Mammary epithelial cell (primary cell): ENCODE measurements around the gene CAMK2A.

Source experiments
- CTCF ChIP-seq, 2 donors: IDR thresholded peaks in 1 of 2; conservative IDR thresholded peaks in 1 of 2; 2 replicates each; pipeline ENCODE4 v1.5.1; 2011 to 2012; ENCODE audit warnings: inconsistent platforms in 2 of 2, low read length in 2 of 2, mild to moderate bottlenecking in 2 of 2, control low read depth in 1 of 2, low read depth in 1 of 2; ENCODE audit not compliant: insufficient read depth in 1 of 2; ENCODE audit errors: extremely low read depth in 1 of 2
- EZH2 ChIP-seq: IDR thresholded peaks from 2 replicates; pipeline ENCODE4 v1.6.1; 2012; ENCODE audit warnings: low read length, inconsistent platforms, borderline replicate concordance

GRCh38 chr5:150285114-150285513 lies 4.5 kb downstream of the CAMK2A start:
- TF ChIP-seq CTCF (conservative IDR thresholded peaks at IDR 0.05 in 1 of 2, IDR thresholded peaks at IDR 0.05 in 1 of 2; ENCODE audit: extremely low read depth in 1 of 2, insufficient read depth in 1 of 2, low read depth in 1 of 2, low read length in 2 of 2) (no peak), EZH2 (no peak)
